NAMALWA (cell line): ENCODE results near the gene ETNK1.
"Not testable (repeated sequence)": the region's sequence is repeated elsewhere in the genome, so short reads cannot be mapped to it uniquely, and the experiment has no call there.

Source experiments
- DNase-seq: peaks from one replicate; pipeline ENCODE4 v3.0.0-alpha.2; 2015; ENCODE audit warnings: low spot score

Gene ETNK1, protein sequence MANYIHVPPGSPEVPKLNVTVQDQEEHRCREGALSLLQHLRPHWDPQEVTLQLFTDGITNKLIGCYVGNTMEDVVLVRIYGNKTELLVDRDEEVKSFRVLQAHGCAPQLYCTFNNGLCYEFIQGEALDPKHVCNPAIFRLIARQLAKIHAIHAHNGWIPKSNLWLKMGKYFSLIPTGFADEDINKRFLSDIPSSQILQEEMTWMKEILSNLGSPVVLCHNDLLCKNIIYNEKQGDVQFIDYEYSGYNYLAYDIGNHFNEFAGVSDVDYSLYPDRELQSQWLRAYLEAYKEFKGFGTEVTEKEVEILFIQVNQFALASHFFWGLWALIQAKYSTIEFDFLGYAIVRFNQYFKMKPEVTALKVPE

DNA sequence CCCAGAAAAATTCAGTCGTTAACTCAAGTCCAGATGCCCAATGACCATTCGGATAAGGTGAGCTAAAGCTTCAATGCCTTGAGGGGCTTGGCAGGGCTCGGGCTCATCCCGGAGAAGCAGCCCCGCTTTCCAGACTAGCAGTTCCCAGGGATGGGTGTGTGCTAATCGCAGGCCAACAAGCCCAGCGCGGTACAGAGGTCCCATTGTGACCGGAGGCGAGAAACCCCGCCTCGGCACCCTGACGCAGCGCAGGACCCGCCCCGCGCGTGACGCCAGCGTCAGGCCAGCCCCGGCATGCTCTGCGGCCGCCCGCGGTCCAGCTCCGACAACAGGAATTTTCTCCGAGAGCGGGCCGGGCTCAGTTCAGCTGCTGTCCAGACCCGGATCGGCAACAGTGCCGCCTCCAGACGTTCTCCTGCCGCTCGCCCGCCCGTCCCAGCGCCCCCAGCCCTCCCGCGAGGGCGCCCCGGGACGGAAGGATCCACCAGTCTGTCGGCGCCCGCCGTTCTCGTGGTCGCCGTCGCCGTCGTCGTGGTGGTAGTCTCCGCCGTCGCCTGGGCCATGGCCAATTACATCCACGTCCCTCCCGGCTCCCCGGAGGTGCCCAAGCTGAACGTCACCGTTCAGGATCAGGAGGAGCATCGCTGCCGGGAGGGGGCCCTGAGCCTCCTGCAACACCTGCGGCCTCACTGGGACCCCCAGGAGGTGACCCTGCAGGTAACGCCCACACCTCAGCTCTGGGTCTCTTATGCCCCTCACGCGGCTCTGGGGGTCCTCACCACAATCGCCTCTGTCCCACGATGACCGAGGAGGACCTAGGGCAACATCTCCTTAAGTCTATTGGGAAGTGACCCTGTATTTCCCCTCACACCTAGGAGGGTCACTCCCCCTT lies at the start of gene ETNK1:
Gene ETNK1 (plus strand): TSS at position 302 of the 892 bp plus-strand sequence. CDS start 260 bp downstream, at position 562.
- DNase-seq, result peak; percentile 89

DNA sequence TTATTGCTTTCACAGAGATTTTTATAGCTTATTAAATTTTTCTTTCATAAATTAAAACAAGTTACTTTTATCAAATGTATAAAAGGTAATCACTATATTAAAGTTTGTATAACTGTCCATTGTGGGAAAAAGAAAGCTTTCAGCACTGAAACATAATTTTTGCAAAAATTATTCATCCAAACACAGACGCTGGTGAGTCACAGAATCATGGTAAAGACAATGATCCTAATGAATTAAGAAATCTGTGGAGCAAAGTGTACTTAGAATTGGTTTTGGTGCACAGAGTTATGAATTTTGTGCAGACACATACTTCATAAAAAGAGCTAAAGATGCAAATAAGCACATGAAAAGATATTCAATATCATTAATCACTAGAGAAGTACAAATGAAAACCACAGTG lies 48.9 kb upstream of the ETNK1 start:
- DNase-seq, result no peak

- no peak for DNase-seq
Measured at GRCh38 chr12:22576473-22576872, 48.5 kb upstream of the ETNK1 start.

GRCh38 chr12:22577667-22578066 lies 47.3 kb upstream of the ETNK1 start:
- DNase-seq, result no peak

- no peak for DNase-seq
Measured at GRCh38 chr12:22578328-22578727, 46.6 kb upstream of the ETNK1 start.

DNA sequence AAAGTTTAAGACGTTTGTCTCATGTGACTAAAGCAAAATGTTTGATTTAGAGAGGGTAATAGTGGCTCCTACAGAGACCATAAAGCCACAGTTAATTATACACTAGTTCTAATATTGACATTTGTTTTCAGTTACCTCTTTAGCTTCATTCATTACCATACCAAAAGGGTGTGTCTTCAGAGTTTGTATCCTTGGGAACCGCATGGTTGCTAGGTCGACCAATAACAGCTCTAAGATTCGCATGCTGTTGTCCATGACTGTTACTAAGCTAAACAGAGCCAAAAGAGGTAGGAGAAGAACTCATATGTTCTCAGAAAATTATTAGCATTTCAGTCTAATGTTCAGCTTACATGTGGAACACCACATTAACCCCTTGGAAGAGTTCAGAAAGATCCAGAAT lies 36.2 kb upstream of the ETNK1 start:
- DNase-seq, result peak; percentile 13

DNA sequence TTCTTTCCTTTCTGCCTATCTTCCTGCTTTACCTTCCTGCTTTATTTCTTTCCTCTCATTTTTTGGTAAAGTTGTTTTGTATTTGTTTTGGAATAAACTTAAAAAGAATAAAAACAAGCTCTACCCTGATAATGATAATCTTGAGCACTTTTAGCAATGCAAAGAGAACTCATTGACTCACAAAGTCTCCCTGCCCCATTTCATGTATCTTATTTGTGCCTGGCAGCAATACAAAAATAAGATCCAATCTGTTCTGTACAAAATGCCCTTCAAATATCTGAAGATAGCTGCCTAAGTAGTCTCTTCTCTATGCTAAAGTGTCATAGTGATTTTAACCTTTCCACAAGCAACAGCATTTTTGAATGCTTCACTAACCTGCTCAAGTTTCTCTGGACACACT lies 31.1 kb upstream of the ETNK1 start:
- no peak for DNase-seq

GRCh38 chr12:22597539-22597938 lies 27.4 kb upstream of the ETNK1 start:
- not testable (repeated sequence) for DNase-seq

GRCh38 chr12:22598141-22598762 lies 26.7 kb upstream of the ETNK1 start:
- DNase-seq, result no peak

DNA sequence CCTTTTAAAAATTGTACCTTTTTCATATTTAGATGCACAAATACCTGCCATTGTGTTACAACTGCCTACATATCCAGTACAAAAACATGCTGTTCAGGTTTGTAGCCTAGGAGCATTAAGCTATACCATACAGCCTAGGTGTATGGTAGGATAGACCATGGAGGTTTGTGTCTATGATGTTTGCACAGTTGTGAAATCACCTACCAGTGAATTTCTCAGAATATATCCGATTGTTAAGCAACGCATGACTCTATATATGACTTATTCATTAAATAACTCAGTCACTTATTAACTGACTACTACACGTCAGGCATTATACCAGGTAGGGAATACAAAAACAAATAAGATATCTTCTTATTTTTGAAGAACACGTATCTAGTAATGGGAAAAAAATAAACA lies 26.2 kb upstream of the ETNK1 start:
- DNase-seq, result no peak

DNA sequence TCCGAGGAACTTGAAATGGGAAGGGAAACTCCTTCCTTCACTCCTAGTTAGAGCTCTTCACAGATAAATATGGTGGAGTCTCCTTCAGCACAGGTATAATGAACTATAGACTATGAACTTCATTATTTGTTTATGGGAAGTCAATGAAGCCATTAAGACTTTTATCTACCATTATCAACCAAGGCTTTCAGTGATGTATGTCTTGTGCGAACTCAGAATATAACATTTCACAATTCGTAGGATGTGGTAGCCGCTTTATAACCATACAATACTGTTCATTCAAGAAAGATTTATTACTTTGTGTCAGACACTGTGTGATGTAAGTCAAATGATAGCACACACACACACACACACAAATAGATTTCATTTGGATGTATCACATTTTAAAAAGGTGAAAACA lies 24.8 kb upstream of the ETNK1 start:
- DNase-seq, result no peak

DNA sequence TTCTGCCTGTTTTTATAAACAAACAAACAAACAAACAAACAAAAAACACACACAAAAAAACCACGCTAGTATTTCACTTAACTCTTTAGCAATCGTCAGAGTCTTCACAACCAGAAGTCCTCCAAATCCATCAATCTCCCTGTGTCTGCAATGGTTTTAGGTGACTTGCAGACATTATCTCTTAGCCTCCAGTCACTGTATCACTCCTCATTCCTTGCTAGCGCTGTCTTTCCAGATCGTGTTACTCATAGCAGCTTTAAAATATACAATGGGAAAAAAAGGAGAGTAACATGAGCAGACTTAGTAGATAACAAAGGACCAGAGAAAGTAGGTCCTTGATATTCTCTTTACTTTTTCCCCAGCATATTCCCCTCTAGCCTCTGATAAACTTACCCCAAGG lies 15.5 kb upstream of the ETNK1 start:
- no peak for DNase-seq

GRCh38 chr12:22610131-22610530 lies 14.8 kb upstream of the ETNK1 start:
- DNase-seq, result no peak

- DNase-seq, result not testable (repeated sequence)
Measured at GRCh38 chr12:22612822-22613221, 12.1 kb upstream of the ETNK1 start.

DNA sequence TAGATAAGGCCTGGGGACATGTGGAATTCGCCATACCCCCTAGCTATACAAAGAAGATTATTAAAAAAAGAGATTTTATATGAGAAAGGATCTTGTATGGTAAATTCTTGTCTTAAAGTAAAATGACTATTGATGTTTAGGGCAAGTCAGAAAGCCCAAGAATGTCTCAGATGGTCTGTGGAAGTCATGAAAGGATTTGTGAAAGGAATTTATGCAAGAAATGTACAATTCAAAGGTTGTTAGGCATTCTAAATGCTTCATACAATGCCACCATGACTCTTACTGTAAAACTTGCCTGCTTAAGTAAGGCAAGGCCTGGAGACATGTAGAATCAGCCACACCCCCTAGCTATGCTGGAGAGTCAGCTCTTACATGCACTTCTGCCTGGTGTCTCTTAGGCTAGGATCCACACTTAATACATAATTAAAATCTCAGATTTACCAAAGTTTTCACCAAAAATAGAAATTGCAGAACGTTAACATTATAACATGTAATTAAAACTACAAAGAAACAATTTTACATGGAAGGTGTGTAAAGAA lies 8.9 kb upstream of the ETNK1 start:
- DNase-seq, result no peak

GRCh38 chr12:22617630-22618029 lies 7.3 kb upstream of the ETNK1 start:
- no peak for DNase-seq

DNA sequence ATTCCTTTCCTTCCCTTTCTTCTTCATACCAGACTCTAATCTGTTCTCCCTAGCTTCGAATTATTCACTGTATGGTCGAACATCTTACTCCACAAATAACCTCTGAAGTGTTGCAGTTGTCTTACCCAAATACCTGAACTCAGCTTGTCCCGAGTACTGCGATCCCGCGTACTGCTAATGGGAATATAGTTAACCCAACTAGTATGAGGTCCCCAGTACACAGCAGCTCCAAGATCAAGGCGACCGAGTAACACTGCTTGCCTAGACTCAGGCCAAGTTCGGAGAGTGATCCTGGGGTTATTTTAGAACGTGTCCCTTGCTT lies 462 bp upstream of the ETNK1 start:
- peak; percentile 14 for DNase-seq

DNA sequence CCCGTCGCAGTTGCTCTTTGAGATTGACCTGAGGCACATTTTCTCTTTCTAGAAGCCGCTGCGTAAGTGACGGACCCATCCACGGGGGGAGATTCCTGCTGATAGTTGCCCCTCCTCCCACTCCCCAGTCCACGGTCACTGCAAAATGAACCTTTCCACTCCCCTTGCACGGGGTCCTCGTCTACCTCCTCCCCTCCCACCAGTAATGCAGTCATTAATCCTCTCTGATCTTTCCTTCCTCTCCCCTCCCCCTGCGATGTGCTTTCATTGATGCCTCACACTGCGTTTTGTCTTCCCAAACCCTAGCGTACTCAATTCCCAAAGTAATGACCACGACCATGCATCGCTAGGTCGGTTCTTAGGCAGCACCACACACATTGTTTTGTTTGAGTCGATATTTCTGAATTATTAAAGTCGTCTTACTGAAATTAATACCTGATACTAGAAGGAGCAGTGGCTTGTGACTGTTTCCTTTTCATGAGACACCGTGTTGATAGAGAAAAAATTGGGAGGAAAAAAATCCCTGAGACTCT lies 857 bp downstream of the ETNK1 start:
- DNase-seq, result peak; percentile 77

DNA sequence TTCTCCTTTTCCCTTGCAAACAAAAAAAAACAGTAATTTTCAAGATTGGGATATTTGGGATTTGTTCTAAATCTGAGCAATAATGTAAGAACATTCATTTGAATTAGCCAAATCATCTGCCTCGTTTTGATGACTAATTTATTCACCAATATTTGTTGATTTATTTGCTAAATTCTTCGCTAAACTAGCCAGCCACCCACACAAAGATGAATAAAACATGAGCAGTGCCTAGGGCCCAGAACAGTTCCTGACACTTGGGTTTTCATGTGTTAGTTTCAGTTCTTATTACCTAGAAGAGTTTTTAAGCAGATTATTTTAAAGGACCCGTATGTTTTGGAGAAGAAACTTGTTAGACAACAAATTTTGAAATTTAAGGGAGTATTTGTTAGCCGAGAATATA lies 1.4 kb downstream of the ETNK1 start:
- peak; percentile 68 for DNase-seq

DNA sequence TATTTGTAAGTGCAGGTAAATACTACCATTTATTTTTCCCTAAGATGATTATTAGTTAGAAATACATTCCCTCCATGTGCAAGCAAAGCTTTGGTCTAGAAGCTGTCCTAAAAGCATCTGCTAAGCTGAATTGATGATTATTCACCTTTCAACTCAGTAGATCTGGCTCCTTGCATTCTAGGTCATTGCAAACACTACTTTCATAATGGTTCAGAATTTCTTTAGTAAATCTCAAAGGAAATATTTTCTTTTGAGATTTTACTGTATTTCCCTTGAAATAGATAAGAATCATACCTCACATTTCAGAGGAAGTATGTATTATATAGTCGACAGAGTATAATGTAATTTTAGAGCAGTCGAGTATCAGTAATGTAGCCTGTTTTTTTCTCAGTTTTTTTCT lies 2.4 kb downstream of the ETNK1 start:
- peak; percentile 21 for DNase-seq

GRCh38 chr12:22628228-22628627 lies 3.3 kb downstream of the ETNK1 start:
- no peak for DNase-seq

GRCh38 chr12:22631863-22632463 lies 7.0 kb downstream of the ETNK1 start:
- peak; percentile 50 for DNase-seq
